Daoy (cell line): ENCODE data around the gene NQO1. TPM values are rescaled to one million over a fixed set of nuclear protein-coding genes. Genes with fewer than 3 reads are reported as not detected.
"Not testable (repeated sequence)": the region's sequence is repeated elsewhere in the genome, so short reads cannot be mapped to it uniquely, and the experiment has no call there.

Experiments used
- DNase-seq: peaks from one replicate; pipeline ENCODE4 v3.0.0-alpha.2; 2015; ENCODE audit warnings: low read depth
- total RNA-seq: library from RNA; depleted of rRNA; stranded (reverse); fragments of >200 nt; shearing (Covaris generic); gene quantifications from 2 replicates; pipeline ENCODE4 v1.2.3, GENCODE V29; 2014

NQO1 gene
- total RNA-seq, 1 experiment from 2014 or later, result 85.4 TPM

DNA sequence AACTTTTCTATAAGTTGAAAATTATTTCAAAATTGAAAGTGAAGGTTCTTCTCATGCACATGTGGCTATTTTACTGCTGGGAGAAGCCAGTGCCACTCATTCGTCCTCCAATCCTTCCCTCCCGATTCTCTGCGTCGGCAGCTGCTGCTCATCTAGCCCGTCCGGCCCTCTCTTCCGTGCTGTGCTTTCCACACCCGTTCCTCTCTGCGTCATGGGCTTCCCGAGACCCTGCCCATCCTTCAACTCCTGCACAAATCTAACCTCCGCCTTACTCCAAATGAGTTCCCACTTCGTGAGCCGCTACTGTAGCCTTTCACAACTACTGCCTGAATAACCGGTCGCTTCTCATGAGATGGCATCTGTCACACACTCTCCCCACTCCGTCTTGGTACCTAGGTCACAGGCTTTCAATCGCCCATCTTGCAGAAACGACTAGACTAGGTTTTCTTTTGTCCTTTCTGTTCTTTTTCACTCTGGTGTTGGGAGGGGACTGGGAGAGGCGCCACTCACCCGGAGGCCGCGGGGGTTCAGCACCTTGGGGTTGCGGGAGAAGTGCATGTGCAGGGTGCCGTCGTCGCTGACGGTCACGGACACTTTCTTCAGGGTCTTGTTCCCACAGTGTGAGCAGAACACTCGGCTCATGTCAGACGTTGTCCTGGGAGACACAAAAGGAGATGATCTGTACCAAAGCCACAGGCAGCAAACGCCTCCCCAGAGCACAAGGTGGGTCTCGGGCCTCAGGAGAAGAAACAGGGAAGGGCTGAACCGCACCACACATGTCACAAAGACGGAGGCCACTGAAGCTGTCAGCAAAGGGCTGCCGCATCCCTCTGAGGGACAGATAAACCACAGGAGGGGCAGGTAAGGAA is 18.2 kb upstream of the NQO1 start:
- DNase-seq, result no peak

GRCh38 chr16:69741951-69742904 is 15.9 kb upstream of the NQO1 start:
- no peak for DNase-seq

DNA sequence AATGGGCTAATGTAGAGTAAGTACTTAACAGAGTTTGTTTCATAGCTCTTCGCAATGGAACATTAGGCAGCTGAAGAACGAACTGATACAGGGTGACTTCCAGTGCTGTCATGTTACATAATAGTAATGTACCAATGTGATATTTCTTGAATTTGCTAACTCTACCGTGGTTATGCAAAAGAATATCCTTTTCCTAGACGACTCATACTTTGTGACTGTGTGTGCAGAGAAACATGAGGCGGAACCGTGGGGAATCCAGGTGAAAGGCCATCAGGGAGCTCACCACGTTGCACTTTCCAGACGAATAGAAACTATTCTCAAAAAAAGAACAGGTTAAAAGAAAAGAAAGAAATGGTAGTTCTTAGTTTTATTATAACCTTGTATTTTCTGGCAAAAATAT is 15.2 kb upstream of the NQO1 start:
- DNase-seq, result no peak

DNA sequence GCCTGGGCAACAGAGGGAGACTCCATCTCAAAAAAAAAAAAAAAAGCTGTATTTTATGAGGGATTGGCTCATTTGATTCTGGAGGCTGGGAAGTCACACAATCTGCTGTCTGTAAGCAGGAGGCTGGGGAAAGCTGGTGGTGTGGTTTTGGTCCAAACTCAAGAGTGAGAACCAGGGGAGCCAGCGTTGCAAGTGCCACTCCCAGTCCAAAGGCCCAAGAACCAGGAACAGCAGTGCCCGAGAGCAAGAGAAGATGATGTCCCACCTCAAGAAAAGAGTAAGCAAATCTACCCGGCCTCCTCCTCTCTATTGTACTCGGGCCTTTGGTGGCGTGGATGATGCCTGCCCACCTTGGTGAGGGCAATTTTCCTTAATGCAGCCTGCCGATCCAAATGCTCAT is 5.7 kb upstream of the NQO1 start:
- no peak for DNase-seq

DNA sequence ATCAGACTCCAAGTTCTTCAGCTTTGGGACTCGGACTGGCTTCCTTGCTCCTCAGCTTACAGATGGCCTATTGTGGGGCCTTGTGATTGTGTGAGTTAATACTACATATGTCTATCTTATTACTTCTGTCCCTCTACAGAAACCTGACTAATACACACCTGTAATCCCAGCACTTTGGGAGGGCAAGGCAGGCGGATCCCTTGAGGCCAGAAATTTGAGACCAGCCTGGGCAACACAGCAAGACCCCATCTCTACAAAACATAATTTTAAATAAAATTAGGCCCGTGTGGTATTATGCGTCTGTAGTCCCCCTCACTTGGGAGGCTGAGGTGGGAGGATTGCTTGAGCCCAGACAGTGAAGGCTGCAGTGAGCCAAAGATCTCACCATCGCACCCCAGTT is 4.9 kb upstream of the NQO1 start:
- not testable (repeated sequence) for DNase-seq

- not testable (repeated sequence) for DNase-seq
These were observed 2.7 kb upstream of the NQO1 start for GRCh38 chr16:69729030-69729429.

DNA sequence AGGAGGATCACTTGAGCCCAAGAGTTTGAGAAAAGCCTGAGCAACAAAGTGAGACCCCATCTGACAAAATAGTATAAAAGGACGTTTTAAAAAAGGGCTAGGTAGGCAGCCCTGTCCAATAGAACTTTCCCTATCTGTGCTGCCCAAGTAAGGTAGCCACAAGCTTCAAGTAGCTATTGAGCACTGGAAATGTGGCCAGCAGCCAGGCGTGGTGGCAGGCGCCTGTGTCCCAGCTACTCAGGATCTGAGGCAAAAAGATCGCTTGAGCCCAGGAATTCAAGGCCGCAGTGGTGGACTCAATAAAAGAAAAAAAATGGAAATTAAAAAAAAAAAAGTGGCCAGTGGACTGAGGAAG is 1.5 kb upstream of the NQO1 start:
- DNase-seq, result no peak

DNA sequence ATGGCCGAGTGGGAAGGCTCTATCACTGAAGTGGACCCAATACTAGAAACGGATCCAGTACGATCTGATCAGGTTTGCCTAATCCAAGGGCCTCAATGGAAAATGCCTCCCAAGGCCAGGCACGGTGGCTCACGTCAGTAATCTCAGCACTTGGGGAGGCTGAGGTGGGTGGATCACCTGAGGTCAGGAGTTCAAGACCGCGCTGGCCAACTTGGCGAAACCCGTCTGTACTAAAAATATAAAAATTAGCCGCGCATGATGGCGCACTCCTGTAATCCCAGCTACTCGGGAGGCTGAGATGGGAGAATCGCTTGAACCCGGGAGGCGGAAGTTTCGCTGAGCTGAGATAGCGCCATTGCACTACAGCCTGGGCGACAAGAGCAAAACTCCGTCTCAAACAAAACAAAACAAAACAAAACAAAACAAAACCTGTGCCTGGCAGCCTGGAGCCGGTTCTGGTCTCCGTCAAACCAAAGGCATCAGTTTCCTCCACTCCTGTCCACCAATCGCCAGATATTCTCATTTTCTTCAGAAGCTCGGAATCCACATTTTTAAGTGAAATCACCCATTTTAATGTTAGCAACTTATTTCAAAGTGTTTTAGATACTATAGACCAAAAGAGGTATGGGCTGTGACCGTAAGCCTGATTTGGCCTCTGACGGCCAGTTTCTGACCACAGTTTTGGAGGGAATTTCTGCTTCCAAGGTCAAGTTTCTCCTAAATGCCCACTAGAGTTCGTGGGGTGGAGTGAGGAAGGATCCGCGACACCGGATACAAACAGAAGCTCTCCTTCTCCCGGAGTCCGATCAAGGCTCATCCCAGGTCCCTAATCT is 664 bp downstream of the NQO1 start:
- DNase-seq, result no peak

DNA sequence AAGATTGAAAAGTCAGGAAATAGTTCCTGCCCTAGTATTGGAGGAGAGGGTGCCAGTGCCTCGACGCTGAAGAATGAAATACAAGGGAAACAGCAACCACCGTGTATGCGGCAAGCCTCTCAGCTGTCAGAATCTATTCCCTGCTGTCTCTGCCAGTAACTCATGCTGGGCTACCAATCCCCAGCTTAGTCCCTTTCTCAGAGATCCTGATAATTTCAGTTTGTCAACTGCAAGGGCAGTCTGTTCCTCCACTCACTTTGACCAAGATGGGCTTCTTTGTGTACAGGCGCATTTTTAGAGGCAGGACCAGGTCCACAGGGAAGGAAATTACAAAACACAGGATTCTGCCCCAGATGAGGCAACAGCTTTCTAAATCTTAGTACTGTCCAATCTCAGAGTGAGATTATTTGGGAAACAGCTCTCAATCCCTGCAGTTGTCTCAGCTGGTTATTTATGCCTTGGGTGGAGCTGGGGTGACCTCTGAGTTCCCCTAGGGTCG is 1.3 kb downstream of the NQO1 start:
- DNase-seq, result no peak

DNA sequence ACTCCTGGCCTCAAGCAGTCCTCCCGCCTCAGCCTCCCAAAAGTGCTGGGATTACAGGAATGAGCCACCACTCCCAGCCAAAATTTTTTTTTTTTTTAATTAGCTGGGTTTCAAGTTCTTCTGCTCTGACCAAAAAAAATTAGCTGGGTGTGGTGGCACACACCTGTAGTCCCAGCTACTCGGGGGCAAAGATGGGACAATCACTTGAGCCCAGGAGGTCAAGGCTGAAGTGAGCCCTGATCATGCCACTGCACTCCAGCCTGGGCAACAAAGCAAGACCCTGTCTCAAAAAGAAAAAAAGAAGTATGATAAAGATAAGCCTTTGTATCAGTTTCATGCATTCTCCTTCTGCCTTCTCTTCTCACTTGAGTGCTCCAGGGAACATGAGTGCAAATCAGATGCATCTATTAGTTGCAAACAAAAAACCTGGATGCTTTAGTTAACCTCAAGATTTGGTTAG is 1.9 kb downstream of the NQO1 start:
- DNase-seq, result no peak

DNA sequence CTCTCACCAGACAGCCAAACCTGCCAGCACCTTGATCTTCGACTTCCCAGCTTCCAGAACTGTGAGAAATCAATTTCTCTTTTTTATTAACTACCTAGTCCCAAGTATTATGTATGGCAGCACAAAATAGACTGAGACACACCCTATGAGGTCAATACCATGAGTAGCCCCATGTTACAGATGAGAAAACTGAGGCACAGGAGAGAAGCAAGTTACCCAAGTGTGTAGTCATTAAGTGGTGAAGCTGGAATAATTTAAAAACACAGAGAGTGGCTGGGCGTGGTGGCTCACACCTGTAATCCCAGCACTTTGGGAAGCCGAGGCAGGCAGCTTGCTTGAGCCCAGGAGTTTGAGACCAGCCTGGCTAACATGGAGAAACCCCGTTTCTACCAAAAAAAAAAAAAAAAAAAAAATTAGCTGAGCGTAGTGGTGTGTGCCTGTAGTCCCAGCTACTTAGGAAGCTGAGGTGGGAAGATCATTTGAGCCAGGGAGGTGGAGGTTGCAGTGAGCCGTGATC is 4.9 kb downstream of the NQO1 start:
- DNase-seq, result no peak

DNA sequence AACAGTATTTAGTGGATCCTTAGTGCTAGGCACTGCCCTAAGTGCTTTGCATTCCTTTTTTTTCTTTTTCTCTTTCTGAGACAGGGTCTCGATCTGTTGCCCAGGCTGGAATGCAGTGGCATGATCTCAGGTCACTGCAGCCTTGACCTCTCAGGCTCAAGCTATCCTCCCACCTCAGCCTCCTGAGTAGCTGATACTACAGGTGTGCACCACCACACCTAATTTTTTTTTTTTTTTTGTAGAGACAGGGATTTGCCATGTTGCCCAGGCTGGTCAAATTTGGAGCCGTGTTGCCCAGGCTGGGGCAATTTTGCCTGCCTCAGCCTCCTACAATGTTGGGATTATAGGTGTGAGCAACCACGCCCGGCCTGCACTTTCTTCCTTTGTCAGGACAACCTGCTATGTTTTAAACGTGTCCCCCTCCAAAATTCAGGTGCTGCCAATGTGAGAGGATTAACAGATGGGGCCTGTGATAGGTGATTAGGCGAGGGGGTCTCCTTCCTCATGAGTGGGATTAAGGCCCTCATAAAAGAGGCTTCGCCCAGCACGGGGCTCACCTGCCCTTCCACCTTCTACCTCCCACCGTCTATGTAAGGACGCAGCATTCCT is 5.4 kb downstream of the NQO1 start:
- DNase-seq, result no peak

GRCh38 chr16:69718111-69718764 is 8.1 kb downstream of the NQO1 start:
- DNase-seq, result no peak

DNA sequence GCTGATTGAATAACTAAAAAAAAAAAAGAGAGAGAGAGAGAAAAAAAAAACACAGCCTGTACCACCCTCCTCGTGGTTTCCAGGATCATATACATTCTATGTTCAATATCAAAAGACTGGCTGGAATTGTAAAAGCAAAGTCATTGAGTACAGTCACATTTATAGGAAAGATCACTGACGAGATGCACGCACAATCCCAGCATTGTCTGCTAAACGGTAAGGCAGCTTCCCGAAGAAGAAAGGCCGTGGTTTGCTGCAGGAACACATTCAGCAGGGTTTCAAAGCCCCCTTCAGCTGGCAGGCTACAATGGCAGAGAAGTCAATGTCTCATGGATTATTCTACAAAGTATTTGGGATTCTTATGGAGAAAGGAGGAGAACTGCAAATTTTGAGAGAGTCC is 9.3 kb downstream of the NQO1 start:
- no peak for DNase-seq

- no peak for DNase-seq
These were observed 13.3 kb downstream of the NQO1 start for GRCh38 chr16:69712914-69713581.

DNA sequence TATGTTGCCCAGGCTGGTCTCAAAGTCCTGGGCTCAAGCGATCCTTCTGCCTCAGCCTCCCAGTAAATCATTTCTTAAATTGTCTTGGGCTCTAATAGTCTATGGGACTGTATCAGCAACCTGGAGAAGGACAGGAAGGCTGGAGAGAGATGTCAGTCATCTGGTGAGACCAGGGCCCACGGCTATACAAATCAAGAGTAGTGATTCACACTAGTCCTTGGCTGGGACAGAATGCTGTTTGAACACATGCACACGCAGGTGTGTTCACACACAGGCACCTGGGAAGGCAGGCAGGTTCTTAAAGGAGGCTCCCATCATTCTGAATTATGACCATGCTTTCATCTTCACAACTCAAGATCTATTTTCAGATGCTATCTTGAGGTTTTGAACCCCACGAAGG is 14.1 kb downstream of the NQO1 start:
- no peak for DNase-seq

GRCh38 chr16:69711115-69711740 is 15.1 kb downstream of the NQO1 start:
- peak; percentile 61 for DNase-seq

GRCh38 chr16:69709456-69710084 is 16.8 kb downstream of the NQO1 start:
- peak; percentile 33 for DNase-seq
